ENCODE measurements around the gene ANK3. TPM values are rescaled to one million over a fixed set of nuclear protein-coding genes. Genes with fewer than 3 reads are reported as not detected.

Gene ANK3
- total RNA-seq, 1 donor from 2014 or later, result 65.3 TPM

DNA sequence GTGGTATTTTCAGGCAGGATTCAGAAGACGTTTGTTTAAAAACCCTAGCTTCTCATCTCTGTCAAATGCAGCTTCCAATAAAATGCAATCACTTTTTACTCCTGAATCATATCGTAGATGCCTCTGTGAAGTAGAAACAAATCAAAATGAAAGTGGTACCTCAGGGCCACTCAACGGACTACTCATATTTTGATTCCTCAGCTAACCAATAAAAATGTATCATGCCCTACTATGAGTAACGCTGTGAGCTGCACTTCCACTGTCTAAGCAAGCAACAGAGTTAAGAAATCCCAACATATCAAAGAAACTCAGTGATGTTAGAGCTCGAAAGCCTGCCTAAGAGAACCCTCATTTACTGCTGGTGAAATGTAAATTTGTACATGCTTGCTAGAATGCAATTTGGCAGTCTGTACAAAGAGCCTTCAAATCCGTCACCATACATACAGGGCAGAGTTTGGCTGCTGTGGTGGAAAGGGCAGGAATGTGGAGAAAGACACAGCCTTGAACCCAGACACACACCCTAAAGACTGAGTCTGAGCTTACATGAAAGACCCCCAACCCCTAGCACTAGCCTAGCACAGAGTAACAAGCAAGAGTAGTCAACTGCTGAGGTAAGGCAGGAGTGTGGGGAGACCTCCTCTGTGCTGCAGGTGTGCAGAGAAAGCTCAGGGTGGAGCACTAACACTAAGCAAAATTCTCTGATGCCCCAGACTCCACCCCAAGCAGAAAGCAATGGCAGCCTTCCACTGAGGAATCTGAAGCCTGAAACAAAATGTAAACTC, 151.5 kb downstream of the ANK3 start:
- intact Hi-C loops (cut with DNase I), result no loop called here
- H3K36me3 ChIP-seq, result no peaks in the 10 kb centered on the region
- no peaks in the 10 kb centered on the region for H3K9me3 ChIP-seq
- peaks cover 12% of the 10 kb centered on the region for H3K4me1 ChIP-seq
- H3K4me3 ChIP-seq, result no peak overlapping the region
- TF ChIP-seq POLR2AphosphoS5 (IDR thresholded peaks at IDR 0.05; ENCODE audit: insufficient read depth in 1 of 2, low read depth in 1 of 2), result no peak
- TF ChIP-seq POLR2A (IDR thresholded peaks at IDR 0.05), result no peak
- TF ChIP-seq, protein P1, sequence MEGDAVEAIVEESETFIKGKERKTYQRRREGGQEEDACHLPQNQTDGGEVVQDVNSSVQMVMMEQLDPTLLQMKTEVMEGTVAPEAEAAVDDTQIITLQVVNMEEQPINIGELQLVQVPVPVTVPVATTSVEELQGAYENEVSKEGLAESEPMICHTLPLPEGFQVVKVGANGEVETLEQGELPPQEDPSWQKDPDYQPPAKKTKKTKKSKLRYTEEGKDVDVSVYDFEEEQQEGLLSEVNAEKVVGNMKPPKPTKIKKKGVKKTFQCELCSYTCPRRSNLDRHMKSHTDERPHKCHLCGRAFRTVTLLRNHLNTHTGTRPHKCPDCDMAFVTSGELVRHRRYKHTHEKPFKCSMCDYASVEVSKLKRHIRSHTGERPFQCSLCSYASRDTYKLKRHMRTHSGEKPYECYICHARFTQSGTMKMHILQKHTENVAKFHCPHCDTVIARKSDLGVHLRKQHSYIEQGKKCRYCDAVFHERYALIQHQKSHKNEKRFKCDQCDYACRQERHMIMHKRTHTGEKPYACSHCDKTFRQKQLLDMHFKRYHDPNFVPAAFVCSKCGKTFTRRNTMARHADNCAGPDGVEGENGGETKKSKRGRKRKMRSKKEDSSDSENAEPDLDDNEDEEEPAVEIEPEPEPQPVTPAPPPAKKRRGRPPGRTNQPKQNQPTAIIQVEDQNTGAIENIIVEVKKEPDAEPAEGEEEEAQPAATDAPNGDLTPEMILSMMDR (IDR thresholded peaks at IDR 0.05), result no peak
- H3K27me3 ChIP-seq, result no peaks in the 10 kb centered on the region
- no peak overlapping the region for H3K27ac ChIP-seq
- DNase-seq (ENCODE audit: extremely low spot score in 2 of 2), result no peak

DNA sequence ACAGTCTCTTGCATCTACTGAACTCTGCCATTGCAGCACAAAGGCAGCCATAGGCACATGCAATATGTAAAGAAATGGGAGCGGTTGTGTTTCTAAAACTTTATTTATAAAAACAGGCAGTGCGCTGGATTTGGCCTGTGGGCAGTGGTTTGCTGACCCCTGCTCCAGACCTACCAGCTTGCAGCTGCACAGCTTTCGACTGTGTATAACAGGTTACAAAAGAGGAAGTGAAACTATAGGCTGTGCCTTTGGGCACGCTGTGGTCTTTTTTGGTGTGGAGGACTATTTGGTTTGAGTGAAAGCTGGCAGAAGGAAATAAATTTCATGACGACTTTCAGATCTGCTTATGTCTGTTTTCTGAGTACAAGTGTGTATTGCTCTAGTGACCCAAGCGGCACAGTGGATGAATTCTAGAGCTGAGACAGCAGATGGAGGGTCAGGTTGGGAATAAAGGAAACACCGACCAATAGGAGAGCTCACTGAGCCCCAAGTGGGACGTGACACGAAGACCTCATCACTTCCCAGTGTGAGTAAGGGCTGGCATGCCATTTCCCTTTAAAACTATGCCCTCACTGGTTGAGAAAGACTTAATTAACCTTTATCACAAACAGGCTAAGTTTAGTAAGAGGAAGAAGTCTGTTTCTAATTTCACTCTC, 152.7 kb downstream of the ANK3 start:
- Histone ChIP-seq H3K4me1 (peaks cover 12% of the 10 kb centered on the region), H3K27ac (no peak overlapping the region), H3K36me3 (no peaks in the 10 kb centered on the region), H3K4me3 (no peak overlapping the region), H3K27me3 (no peaks in the 10 kb centered on the region), H3K9me3 (no peaks in the 10 kb centered on the region)
- no peak for DNase-seq (ENCODE audit: extremely low spot score in 2 of 2)
- TF ChIP-seq POLR2A (IDR thresholded peaks at IDR 0.05), result no peak
- TF ChIP-seq POLR2AphosphoS5 (IDR thresholded peaks at IDR 0.05; ENCODE audit: insufficient read depth in 1 of 2, low read depth in 1 of 2), result no peak
- TF ChIP-seq, protein P1 (IDR thresholded peaks at IDR 0.05), result no peak
- intact Hi-C loops (cut with DNase I), result no loop called here

DNA sequence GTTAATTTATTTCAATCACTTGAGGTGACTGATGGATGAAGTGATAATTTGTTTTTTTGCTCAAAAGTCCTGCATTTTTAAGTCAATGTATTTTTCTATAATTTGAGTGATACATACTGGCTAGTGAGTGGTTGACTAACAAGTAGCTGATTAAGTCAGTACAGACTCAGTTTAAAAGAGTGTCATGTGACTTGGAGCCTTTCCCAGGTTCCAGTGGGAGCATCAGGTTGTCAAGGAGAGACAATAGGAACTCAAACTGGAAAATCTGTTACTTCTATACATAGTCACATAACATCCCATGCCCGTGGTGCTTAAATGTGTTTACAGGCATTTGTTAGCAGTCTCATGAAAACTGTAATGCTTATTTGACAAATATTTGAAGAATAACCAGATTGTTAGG, 154.7 kb downstream of the ANK3 start:
- TF ChIP-seq, protein P1 (IDR thresholded peaks at IDR 0.05), result no peak
- TF ChIP-seq POLR2AphosphoS5 (IDR thresholded peaks at IDR 0.05; ENCODE audit: insufficient read depth in 1 of 2, low read depth in 1 of 2) (no peak), POLR2A (IDR thresholded peaks at IDR 0.05) (no peak)
- Histone ChIP-seq H3K27ac (no peak overlapping the region), H3K36me3 (no peaks in the 10 kb centered on the region), H3K4me1 (peaks cover 12% of the 10 kb centered on the region), H3K27me3 (no peaks in the 10 kb centered on the region), H3K9me3 (no peaks in the 10 kb centered on the region), H3K4me3 (no peak overlapping the region)
- no peak for DNase-seq (ENCODE audit: extremely low spot score in 2 of 2)
- intact Hi-C loops (cut with DNase I), result no loop called here

DNA sequence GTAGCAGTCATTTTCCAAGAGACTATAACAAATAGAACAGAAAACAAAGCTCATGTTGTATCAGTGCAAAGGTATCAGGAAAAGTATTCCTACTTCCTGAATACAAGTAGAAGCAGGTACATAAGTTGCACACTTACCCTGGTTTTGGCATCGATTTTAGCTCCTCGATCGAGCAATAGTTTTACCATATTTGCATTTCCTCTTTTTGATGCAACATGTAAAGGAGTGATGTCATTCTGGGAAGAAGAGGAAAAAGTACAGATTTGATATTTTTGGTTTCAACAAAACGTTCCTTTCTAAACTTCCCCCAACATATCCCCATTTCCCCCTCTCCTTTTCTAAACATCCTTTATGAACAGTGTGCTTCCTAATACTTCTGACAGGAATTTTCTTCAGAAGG, 155.1 kb downstream of the ANK3 start:
- intact Hi-C loops (cut with DNase I), result no loop called here

More for the DNA sequence above, 155.1 kb downstream of the ANK3 start:
- H3K9me3 ChIP-seq, result no peaks in the 10 kb centered on the region
- no peak for DNase-seq (ENCODE audit: extremely low spot score in 2 of 2)
- peaks cover 12% of the 10 kb centered on the region for H3K4me1 ChIP-seq
- H3K27me3 ChIP-seq, result no peaks in the 10 kb centered on the region
- TF ChIP-seq, protein P1 (IDR thresholded peaks at IDR 0.05), result no peak
- TF ChIP-seq POLR2AphosphoS5 (IDR thresholded peaks at IDR 0.05; ENCODE audit: insufficient read depth in 1 of 2, low read depth in 1 of 2) (no peak), POLR2A (IDR thresholded peaks at IDR 0.05) (no peak)
- H3K4me3 ChIP-seq, result no peak overlapping the region
- H3K27ac ChIP-seq, result no peak overlapping the region
- H3K36me3 ChIP-seq, result no peaks in the 10 kb centered on the region

Measured in vagina (tissue), 2 donors.